Stimulated activated CD4-positive, alpha-beta T cell treated with anti-CD3 and anti-CD28 coated beads, Interleukin-2, amount 100 ng/mL, for 24 hours (primary cell): ENCODE measurements around the gene CASZ1.

Source experiments
- DNase-seq, 2 donors: peaks; one replicate each; pipeline ENCODE4 v3.0.0-alpha.2; 2020

The CASZ1 gene

GRCh38 chr1:10615932-10616671 lies 180.3 kb downstream of the CASZ1 start:
- no peak for DNase-seq

- DNase-seq: no peak
These were observed 181.1 kb downstream of the CASZ1 start for GRCh38 chr1:10615332-10615731.

- DNase-seq: no peak
These were observed 181.8 kb downstream of the CASZ1 start for GRCh38 chr1:10614377-10615225.

- no peak for DNase-seq
These were observed 182.6 kb downstream of the CASZ1 start for GRCh38 chr1:10613861-10614260.

- no peak for DNase-seq
These were observed 183.1 kb downstream of the CASZ1 start for GRCh38 chr1:10613340-10613739.

GRCh38 chr1:10612436-10613160 lies 183.8 kb downstream of the CASZ1 start:
- DNase-seq: no peak

GRCh38 chr1:10610901-10611600 lies 185.4 kb downstream of the CASZ1 start:
- no peak for DNase-seq

- no peak for DNase-seq
These were observed 187.8 kb downstream of the CASZ1 start for GRCh38 chr1:10608690-10609089.

- DNase-seq: no peak
These were observed 189.2 kb downstream of the CASZ1 start for GRCh38 chr1:10607228-10607627.

- DNase-seq: no peak
These were observed 190.4 kb downstream of the CASZ1 start for GRCh38 chr1:10606064-10606463.

- no peak for DNase-seq
These were observed 191.5 kb downstream of the CASZ1 start for GRCh38 chr1:10604966-10605365.

GRCh38 chr1:10602936-10603335 lies 193.5 kb downstream of the CASZ1 start:
- DNase-seq: no peak

- no peak for DNase-seq
These were observed 194.9 kb downstream of the CASZ1 start for GRCh38 chr1:10601342-10602070.

GRCh38 chr1:10599194-10599861 lies 197.1 kb downstream of the CASZ1 start:
- no peak for DNase-seq

- DNase-seq: no peak
These were observed 198.1 kb downstream of the CASZ1 start for GRCh38 chr1:10598389-10598702.

GRCh38 chr1:10597492-10598388 lies 198.7 kb downstream of the CASZ1 start:
- no peak for DNase-seq

GRCh38 chr1:10596780-10597179 lies 199.7 kb downstream of the CASZ1 start:
- DNase-seq: no peak

- no peak for DNase-seq
These were observed 201.7 kb downstream of the CASZ1 start for GRCh38 chr1:10594595-10595223.

- DNase-seq: no peak
These were observed 202.7 kb downstream of the CASZ1 start for GRCh38 chr1:10593750-10594149.

GRCh38 chr1:10592373-10592772 lies 204.1 kb downstream of the CASZ1 start:
- DNase-seq: no peak
